HG03439 (cell line): Measurements from ENCODE around the gene IL19.

Experiments
- ATAC-seq: cut with Tn5 transposase; IDR thresholded peaks from one replicate; pipeline ENCODE4 v1.9.1; 2021; ENCODE audit warnings: mild to moderate bottlenecking, moderate library complexity; ENCODE audit not compliant: unreplicated experiment

The IL19 gene, protein sequence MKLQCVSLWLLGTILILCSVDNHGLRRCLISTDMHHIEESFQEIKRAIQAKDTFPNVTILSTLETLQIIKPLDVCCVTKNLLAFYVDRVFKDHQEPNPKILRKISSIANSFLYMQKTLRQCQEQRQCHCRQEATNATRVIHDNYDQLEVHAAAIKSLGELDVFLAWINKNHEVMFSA

DNA sequence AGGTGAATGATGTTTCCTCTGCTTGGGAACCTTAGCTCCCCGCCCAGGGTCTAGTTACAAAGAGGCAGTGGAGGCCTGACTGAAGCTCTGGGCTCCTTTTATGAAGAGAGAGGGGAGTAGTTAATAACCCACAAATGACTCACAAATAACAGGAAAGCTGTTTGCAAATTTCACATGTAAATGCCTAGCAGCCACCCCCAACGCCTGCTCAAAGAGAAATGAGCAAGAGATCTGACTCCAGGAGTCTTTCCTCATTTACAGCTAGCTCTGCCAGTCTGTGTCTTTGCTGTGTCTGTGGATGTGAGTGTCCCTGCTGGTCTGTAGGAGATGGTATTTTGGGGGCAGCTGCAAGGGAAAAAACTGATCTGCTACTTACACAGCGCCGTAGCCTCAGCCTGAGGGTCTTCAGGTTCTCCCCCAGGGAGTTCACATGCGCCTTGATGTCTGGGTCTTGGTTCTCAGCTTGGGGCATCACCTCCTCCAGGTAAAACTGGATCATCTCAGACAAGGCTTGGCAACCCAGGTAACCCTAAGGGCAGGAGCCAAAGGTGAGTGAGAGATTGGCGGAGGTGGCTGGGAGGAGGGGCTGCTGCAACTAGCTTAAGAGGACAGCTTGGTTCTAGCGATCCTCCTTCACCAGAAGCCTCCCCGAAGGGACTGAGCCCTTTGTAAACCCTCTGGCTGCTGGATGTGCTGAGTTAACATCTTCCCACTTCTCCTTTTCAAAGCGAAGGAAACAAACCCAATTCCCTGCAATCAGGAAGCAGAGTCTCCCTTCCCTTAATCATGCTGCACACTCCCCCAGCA is at the start of gene IL19:
TSS of gene IL19 (plus strand) at position 243 of the 807 bp plus-strand sequence. CDS start 65,890 bp downstream, outside the sequence.
- no peak for ATAC-seq

DNA sequence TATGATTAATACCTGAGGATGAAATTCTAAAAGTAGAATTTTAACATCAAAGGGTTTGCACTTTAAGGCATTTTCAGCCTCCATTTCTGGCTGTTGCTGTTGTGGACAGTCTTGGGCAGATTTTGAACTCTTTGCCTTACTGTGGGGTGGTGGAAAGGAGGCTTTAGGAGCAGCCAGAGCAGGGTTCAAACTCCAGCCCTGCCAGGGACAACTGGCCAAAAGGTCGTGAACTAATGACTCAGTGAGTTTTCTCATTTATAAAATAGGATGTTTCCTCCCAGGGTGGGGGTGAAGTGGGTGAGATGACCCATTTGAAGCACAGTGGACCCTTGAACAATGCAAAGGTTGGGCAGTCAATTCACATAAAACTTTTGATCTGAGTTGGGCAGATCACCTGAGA is 49.1 kb upstream of the IL19 start:
- no peak for ATAC-seq

DNA sequence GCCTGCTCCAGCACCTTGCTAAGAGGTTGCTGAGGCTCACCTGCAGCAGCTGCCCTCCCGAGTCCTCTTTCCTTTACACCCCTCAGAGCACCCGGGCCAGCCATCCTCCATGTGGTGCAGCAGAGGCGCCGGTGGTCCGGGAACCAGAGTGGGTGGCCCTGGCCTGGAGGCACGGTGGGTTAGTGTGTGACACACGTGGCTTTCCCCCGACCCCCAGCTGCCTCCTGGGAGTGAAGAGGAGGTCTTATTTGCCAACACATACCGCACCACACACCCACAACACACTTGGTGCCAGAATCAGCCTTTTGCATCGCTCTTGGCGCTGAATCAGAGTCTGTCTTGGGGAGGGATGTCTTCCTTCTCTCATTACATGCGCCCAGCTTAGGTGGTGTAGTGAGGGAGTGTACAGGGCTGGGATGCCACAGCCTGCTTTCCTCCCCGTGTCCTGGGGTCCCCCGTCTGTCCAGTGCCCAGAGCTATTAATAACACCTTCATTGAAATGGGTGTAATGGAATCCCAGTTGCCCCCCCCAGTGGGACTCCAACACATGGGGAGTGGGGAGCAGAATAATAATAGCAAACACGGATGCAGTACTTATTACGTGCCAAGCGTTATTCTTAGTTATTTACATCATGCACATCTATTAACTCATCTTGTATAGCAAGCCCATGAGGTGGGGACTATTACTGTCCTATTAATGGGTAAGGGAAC is 47.7 kb upstream of the IL19 start:
- no peak for ATAC-seq

DNA sequence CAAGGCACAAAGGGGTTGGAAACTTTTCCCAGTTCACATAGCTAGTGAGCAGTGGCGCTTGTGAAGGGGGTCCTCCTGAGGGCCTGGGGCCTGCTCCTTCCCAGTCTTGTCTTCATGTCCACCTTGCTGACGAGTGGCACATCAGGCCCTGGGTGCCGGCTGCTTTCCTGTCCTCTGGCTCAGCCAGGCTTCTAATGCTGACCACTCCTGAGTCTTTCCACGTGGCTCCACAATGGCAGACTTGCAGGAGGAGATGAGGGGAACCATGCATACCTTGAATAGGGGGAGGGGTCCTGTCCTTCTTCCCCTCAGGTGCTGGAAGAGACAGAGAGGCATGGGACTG is 47.1 kb upstream of the IL19 start:
- no peak for ATAC-seq

DNA sequence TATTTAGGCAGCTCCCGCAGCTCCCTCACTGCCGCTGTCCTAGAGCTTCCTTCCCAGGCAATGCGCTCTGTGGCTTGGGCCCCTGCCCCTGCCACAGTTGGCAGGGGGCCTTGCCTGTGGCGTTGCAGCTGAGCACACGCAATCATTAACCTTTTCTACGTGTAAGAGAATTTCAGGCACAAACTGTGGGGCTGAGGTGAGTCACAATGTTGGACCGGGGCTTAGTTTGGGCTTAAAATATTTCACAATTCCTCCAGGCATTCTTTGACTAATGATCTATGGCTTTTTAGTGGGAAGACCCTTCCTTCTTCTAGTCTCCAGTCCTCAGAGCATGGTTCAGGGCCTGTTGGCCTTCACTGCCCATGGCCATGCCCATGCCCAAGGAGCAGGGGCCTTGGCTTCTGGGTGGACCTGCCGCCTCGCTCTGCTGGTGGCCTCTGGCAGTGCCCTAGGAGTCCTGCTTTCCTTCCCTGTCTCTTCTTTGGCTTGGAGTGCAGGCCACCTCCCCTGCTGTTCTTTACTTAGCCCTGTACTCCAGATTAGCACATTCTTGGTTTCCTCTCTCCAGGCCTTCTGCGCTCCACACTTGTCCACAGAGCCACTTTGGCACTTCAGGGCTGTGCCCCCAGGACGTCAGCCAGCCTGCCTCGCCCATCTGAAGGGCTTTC is 46.6 kb upstream of the IL19 start:
- ATAC-seq, result no peak

DNA sequence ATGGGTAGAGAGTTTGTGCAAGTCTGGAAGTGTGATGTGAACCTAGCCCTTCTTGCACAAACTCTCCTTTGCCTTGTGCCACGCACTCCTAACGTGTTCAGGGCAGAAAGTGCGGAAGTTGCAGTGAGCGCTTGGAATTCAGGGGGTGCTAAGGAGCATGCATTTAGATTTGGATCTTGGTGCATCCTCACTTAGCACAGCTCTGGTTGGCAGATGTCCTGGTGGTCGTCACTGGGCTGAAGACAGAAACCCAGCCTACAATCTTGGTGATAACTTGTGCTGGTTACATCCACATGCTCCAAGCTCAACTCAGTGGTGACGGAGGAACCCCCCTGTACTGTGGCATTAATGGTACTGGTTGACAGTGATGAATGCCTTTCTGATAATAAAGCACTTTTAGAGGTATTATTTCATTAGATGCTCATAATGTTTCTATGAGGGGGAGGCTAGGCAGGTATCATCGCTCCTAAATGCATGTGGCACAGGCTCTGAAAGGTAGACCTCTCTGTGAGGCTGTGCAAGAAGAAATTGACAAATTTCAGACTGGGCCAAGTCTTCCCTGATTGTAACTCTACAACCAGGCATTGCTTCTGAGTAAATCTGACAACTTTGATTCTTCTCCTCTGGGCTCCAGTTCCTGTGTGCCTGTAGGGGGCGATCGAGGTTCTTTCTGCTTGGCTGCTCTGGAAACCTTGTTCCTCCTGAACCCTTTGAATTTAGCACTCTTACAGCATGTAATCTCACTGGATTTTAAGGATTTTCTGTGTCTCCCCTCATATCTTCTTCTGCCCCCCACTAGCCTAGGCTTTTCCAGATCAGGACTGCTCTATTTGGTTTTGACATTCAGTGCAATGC is 45.2 kb upstream of the IL19 start:
- no peak for ATAC-seq

DNA sequence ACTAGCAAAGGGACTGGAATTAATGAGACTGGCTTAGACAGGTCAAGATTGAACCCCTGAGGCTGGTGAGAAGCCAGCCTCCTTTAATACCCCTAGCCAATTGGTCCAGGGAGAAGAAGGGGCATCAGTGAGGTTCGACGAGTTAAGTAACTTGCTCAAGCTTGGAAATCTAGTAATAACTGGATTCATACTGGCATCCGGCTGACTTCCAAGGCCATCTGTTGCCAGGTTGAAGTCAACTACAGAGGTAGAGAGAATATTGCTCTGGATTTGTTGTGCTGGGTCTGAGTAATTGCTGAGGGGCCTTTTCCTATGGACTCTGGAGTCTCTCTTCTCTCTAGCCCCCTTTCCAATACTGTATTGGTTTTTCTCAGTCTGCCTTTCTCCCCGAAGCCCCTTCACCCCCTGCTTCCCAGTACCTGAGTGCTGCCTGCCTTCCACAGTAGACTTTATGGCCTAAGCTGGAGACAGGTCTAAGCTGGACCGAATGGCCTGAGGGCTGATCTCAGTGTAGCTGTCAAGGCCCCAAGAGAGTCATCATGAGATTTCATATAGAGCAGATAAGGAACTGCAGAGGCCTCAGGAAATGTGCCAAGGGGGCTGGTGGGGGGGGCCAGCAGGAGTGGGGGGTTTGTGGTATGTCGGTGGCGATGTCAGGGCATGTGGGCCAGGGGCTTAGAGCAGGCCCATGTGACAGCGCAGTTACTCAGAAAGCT is 42.4 kb upstream of the IL19 start:
- no peak for ATAC-seq

DNA sequence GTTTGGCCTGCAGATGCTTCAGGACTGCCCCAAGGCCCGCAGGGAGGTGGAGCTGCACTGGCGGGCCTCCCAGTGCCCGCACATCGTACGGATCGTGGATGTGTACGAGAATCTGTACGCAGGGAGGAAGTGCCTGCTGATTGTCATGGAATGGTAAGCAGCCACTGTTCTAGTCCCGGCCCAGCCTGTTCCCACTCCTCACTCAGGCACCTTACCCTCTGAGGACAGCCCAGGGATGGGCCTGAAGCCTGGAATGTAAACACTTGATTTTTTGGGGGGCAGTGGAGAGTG is 41.9 kb upstream of the IL19 start:
- no peak for ATAC-seq

DNA sequence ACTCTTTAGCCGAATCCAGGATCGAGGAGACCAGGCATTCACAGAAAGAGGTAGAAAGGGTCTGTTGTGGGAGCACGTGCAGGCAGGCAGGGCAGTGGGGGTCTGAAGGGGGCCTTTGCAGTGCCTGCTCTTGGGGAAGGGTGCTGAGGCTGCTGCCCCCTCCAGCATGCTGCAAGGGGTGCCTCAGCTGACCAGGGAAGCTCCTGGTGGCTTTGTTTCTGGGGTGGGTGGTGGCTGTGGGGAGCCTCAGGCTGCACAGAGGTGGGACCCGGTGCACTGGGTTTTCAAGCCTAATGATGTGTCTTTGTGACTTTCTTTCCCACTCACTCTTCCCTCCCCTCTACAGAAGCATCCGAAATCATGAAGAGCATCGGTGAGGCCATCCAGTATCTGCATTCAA is 41.5 kb upstream of the IL19 start:
- ATAC-seq, result no peak

DNA sequence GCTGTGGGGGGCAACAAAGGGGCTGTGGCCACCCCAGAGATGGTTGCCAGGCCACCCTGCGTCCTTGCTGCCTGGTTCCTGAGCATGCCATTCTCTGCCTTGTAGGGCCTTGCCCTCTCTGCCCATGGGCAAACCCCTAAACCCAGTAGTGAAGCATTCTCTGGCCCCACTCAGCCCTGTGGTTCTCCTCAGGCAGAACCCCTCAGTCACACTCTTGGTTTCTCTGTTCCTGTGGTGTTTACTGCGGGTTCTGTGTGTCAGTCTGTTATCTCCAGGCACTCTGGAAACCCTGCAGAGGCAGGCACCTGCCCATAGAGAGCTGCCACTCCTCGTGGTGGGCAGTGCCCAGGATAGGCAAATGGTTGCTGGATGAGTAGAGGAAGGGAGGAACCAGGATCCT is 41.1 kb upstream of the IL19 start:
- no peak for ATAC-seq

DNA sequence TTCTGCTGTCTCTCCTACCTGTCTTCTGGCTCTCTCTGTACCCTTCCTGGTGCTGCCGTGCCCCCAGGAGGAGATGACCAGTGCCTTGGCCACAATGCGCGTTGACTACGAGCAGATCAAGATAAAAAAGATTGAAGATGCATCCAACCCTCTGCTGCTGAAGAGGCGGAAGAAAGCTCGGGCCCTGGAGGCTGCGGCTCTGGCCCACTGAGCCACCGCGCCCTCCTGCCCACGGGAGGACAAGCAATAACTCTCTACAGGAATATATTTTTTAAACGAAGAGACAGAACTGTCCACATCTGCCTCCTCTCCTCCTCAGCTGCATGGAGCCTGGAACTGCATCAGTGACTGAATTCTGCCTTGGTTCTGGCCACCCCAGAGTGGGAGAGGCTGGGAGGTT is 38.1 kb upstream of the IL19 start:
- no peak for ATAC-seq

DNA sequence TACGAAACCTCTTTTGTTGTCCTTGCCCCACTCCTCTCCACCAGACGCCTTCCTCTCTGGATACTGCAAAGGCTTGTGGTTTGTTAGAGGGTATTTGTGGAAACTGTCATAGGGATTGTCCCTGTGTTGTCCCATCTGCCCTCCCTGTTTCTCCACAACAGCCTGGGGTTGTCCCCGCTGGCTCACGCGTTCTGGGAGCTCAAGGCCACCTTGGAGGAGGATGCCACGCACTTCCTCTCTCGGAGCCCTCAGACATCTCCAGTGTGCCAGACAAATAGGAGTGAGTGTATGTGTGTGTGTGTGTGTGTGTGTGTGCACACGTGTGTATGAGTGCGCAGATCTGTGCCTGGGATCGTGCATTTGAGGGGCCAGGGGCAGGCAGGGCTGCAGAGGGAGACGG is 37.6 kb upstream of the IL19 start:
- no peak for ATAC-seq

DNA sequence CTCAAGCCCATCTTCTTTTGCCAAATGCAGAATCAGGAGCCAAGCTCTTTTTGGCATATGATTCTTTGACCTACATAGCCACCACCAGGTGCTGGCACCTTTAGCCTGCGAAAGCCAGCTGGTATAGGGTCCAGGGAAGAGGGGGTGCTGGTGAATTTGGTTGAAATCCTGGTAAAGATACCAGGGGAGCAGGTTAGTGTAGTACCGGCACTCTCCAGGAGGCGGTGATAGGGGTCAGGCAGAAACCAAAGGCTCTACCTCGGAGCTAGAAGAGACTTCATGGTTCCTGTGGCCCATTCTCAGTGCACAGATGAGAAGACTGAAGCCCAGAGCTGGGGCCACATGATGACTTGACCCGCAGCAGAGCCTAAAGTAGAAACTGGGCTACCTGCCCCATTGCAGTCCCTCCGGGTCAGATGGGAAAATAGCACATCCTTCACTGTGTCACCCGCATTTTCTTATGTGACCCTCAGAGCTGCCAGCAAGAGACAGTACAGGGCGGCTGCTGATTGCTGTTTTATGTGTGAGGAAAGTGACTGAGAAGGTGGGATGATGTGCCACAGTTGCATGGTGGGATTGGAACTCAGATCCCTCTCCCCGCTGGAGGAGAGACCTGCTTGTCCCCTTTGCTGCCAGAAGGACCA is 36.0 kb upstream of the IL19 start:
- no peak for ATAC-seq

DNA sequence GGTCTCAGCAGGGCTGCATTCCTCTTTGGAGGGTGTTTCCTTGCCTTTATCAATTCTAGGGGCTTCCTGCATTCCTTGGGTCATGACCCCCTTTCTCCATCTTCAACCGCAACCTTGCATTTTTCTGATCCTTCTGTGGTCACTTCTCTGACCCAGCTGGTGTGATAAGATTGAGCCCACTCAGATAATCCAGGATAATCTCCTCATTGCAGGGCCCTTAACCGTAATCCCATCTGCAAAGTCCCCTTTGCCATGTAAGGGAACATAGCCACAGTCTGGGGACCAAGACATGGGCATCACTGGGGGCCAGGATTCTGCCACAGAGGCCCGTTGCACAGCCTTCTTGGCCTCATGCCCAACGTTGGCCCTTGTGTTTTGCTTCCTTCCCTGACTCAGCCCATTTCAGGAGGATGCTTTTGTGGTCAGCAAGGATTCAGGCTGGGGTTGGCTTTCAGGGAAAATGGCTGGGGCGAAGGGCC is 35.0 kb upstream of the IL19 start:
- no peak for ATAC-seq

DNA sequence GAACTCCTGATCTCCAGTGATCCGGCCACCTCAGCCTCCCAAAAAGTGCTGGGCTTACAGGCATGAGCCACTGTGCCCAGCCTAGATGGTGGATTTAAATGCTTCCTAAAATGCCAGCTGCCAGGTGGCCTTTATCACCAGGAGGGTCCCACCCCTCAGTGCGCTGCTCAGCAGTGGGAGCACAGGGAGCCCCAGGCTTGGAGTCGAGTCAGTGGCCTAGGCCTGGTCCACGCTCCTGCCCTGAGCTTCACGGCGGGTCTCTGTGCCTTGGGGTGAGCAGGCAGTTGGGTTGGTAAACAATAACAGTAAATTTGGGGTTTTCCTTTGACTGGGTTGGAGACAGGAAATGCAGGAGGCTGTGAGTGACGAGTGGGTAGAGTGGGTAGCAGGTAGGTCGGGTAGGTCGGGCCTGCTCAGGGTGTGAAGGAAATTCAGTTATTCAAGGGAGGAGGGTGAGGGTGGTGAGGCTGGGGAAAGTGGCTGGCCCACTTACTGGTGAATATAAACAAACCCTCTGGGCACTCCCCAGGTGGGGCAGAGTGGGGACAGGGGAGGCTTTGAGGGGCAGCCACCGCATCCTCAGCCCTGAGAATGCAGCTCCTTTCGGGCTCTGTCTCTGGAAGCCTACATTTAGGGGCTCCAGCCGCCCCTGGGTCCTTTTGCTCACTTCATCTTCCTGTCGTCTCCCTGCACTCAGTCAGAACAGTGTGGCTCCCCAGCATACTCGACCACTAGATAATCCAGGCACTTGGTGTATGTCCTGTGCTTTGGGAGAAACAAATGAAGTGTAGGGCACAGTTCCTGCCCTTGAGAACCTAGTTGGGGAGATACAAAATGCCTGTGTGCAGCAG is 33.5 kb upstream of the IL19 start:
- no peak for ATAC-seq

DNA sequence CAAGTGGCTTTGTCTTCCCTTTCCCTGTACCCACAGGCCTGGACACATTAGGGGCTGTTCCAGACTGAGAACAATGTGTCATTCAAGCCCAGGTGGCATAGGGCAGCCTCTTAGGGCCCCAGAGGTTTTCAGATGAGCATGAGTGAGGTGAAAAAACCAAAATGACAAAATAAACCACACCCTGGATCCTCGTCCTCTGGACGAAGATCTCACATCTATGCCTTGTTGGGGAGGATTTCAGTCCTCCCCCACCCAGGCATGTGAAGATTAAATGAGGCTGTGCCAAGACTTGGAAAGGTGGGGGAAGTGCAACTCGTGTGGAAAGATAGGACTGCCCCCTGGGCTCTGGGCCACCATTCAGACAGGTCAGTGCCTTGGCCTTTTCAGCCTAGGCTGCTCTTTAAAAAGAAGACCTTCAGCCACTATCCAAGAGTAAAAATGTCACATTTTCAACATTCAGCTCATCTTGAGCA is 32.8 kb upstream of the IL19 start:
- ATAC-seq, result no peak

DNA sequence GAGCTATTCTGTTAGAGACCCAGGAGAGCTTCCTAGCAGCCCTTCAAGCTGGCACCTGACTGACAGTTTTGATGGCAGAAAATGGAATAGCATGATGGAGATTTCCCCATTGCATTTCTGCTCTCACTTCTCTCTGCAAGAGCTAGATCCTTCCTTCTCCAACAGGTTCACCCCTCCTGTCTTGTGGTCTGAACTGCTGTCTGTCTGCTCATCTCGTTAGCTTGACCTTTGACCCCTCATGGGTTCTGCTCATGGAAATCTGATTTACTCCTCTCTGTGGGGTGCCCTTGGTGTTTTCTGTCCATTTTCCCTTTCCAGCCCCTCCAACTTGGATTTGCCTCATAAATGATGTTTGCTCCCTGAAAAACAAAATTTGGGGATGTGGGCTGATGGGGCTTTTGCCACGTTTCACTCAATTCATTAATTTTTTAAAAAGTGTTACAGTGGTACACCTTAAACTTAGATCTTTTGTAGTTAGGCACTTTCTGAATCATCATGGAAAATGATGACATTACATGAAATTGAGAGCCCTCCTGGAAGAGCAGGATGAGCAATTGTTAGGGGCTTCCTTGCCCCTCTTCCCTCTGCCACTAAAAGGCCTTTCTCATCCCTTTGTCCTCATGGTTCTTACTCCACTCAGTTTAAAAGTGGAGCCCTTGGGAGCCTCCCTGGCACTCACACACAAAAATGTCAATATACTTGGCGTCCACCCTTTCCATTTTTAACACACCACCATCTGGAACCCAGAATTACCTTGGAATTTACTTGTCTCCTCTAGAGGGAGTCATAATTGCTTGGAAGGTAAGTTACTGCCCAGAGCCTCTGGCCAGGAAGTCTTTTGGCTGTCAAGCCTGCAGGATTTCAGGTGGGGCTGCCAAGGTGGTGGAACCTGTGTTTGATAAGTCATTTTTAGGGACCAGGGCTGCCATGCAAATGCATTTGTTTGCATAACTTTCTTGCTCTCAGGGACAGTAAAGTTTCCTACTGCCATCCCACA is 31.9 kb upstream of the IL19 start:
- peak; percentile 13 for ATAC-seq
